Skeletal muscle satellite cell (primary cell): ENCODE measurements around the gene NELFA.

ENCODE experiments used
- H3K27me3 ChIP-seq: 2 replicates; pipeline ENCODE4 v1.7.0; 2013; ENCODE audit warnings: low read length; ENCODE audit not compliant: control insufficient read depth, insufficient read depth
- H3K36me3 ChIP-seq: 2 replicates; pipeline ENCODE4 v1.7.0; 2013; ENCODE audit warnings: mild to moderate bottlenecking, control low read depth, low read length; ENCODE audit not compliant: insufficient read depth
- H3K4me1 ChIP-seq: 2 replicates; pipeline ENCODE4 v1.7.0; 2013; ENCODE audit warnings: low read length; ENCODE audit not compliant: control insufficient read depth, insufficient read depth
- H3K4me2 ChIP-seq: 2 replicates; pipeline ENCODE4 v1.7.0; 2013; ENCODE audit warnings: mild to moderate bottlenecking, low read length
- H3K4me3 ChIP-seq: 2 replicates; pipeline ENCODE4 v1.7.0; 2013; ENCODE audit warnings: low read length
- H3K9ac ChIP-seq: 2 replicates; pipeline ENCODE4 v1.7.0; 2013; ENCODE audit warnings: mild to moderate bottlenecking, low read depth, low read length, moderate library complexity
- H3K9me3 ChIP-seq: replicated peaks from 2 replicates; pipeline ENCODE4 v1.7.0; 2013; ENCODE audit warnings: mild to moderate bottlenecking, control low read depth, low read length

Gene NELFA

GRCh38 chr4:2045518-2045951 is 36.8 kb upstream of the NELFA start:
- no peak overlapping the region for H3K4me2 ChIP-seq
- peaks cover 20% of the 10 kb centered on the region for H3K4me1 ChIP-seq
- H3K36me3 ChIP-seq: peaks cover 4% of the 10 kb centered on the region
- no peak overlapping the region for H3K4me3 ChIP-seq
- H3K9ac ChIP-seq: no peak overlapping the region
- H3K9me3 ChIP-seq: no peaks in the 10 kb centered on the region
- peaks cover 19% of the 10 kb centered on the region for H3K27me3 ChIP-seq

GRCh38 chr4:2044542-2045517 is 36.1 kb upstream of the NELFA start:
- Histone ChIP-seq H3K4me3 (no peak overlapping the region), H3K27me3 (peaks cover 15% of the 10 kb centered on the region), H3K9me3 (no peaks in the 10 kb centered on the region), H3K9ac (no peak overlapping the region), H3K4me1 (peaks cover 20% of the 10 kb centered on the region), H3K4me2 (no peak overlapping the region), H3K36me3 (peaks cover 4% of the 10 kb centered on the region)

GRCh38 chr4:2044119-2044485 is 35.3 kb upstream of the NELFA start:
- Histone ChIP-seq H3K36me3 (peaks cover 4% of the 10 kb centered on the region), H3K4me3 (no peak overlapping the region), H3K9ac (no peak overlapping the region), H3K27me3 (peaks cover 13% of the 10 kb centered on the region), H3K4me2 (no peak overlapping the region), H3K9me3 (no peaks in the 10 kb centered on the region), H3K4me1 (peaks cover 20% of the 10 kb centered on the region)

- Histone ChIP-seq H3K4me3 (no peak overlapping the region), H3K9ac (no peak overlapping the region), H3K4me2 (peak overlapping the region; percentile 69), H3K27me3 (peaks cover 18% of the 10 kb centered on the region), H3K36me3 (peaks cover 4% of the 10 kb centered on the region), H3K9me3 (no peaks in the 10 kb centered on the region), H3K4me1 (peaks cover 20% of the 10 kb centered on the region)
Measured at GRCh38 chr4:2043396-2044118, 34.8 kb upstream of the NELFA start.

DNA sequence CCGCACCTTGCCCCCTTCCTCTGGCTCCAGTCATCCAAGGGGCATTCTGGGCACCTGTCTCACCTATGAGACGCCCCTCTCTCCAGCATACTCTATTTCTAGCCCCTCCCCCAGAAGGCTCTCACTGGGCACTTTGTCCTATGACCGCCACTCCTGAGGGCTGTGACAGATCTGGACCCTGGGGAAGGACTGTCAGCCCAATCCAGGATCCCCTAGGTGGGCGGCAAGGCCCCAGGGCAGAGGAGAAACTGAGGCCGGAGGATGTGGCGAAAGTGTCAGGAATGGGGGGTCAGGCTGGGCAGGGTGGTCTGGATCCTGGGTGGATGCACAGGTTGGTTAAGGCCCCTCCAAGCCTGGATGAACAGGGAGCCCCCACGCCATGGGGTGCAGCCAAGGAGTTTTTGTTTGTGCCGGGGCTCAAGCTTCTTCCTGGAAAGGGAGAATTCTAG is 34.2 kb upstream of the NELFA start:
- peaks cover 21% of the 10 kb centered on the region for H3K27me3 ChIP-seq
- H3K9me3 ChIP-seq: no peaks in the 10 kb centered on the region
- peak overlapping the region; percentile 94 for H3K4me3 ChIP-seq
- no peak overlapping the region for H3K9ac ChIP-seq
- H3K36me3 ChIP-seq: peaks cover 4% of the 10 kb centered on the region
- peaks cover 20% of the 10 kb centered on the region for H3K4me1 ChIP-seq
- peak overlapping the region; percentile 69 for H3K4me2 ChIP-seq

GRCh38 chr4:2042204-2042946 is 33.6 kb upstream of the NELFA start:
- Histone ChIP-seq H3K36me3 (peaks cover 4% of the 10 kb centered on the region), H3K9me3 (no peaks in the 10 kb centered on the region), H3K4me3 (peak overlapping the region; percentile 94), H3K4me2 (peak overlapping the region; percentile 98), H3K27me3 (peaks cover 18% of the 10 kb centered on the region), H3K4me1 (peaks cover 20% of the 10 kb centered on the region), H3K9ac (peak overlapping the region; percentile 65)

DNA sequence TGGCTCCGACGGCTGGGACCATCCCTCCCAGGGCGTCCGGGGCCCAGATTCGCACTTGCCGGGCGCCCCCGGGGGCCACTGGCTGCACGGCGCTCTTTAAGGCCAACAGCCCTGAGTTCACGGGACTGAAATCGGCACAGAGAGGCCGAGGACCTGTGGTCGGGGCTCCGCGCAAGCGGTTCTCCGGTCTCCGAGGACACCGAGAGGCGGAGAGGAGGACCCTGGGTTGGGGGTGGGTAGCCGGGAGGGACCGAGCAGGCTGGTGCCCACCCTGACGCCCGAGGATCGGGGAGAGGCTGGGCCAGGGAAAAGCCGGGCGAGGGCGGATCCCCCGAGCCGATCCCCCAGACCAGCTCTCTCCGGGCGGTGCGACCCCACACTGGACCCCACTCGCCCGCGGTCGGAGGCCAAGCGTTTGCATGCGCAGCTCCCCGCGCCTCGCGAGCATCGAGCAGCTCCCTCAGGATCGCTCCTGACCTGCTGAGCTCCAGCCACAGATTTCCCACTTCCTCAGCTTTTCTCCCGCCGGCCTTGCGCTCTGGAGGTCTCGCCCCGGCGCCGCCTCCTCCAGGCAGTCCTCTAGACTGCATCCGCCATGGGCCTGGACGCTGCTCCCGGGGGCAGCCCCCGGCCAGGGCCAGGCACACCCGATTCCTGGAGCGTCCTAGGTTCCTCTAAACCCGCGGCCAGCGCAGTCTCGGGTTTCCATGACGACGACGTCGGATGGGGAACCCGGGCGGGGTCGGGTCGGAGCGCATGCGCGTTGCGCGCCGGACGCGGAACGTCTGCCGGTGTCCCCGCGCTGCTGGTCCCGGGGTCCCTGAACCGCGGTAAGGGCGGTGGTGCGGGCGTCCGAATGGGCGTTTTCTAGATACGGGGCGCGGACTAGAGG is 32.7 kb upstream of the NELFA start:
- Histone ChIP-seq H3K4me2 (peak overlapping the region; percentile 98), H3K9ac (peak overlapping the region; percentile 65), H3K36me3 (peaks cover 4% of the 10 kb centered on the region), H3K9me3 (no peaks in the 10 kb centered on the region), H3K4me3 (peak overlapping the region; percentile 94), H3K4me1 (peaks cover 20% of the 10 kb centered on the region), H3K27me3 (peaks cover 26% of the 10 kb centered on the region)

GRCh38 chr4:2040391-2041238 is 31.8 kb upstream of the NELFA start:
- H3K4me3 ChIP-seq: peak overlapping the region; percentile 94
- no peaks in the 10 kb centered on the region for H3K9me3 ChIP-seq
- H3K4me2 ChIP-seq: peak overlapping the region; percentile 98
- H3K4me1 ChIP-seq: peaks cover 16% of the 10 kb centered on the region
- H3K9ac ChIP-seq: peak overlapping the region; percentile 65
- H3K36me3 ChIP-seq: peaks cover 4% of the 10 kb centered on the region
- H3K27me3 ChIP-seq: peaks cover 33% of the 10 kb centered on the region

GRCh38 chr4:2036866-2037265 is 28.1 kb upstream of the NELFA start:
- Histone ChIP-seq H3K4me1 (peaks cover 8% of the 10 kb centered on the region), H3K9me3 (no peaks in the 10 kb centered on the region), H3K9ac (no peak overlapping the region), H3K4me2 (no peak overlapping the region), H3K36me3 (no peaks in the 10 kb centered on the region), H3K4me3 (no peak overlapping the region), H3K27me3 (peaks cover 57% of the 10 kb centered on the region)

- no peak overlapping the region for H3K9ac ChIP-seq
- H3K27me3 ChIP-seq: peaks cover 54% of the 10 kb centered on the region
- H3K36me3 ChIP-seq: no peaks in the 10 kb centered on the region
- no peak overlapping the region for H3K4me3 ChIP-seq
- no peaks in the 10 kb centered on the region for H3K9me3 ChIP-seq
- no peak overlapping the region for H3K4me2 ChIP-seq
- peaks cover 4% of the 10 kb centered on the region for H3K4me1 ChIP-seq
Measured at GRCh38 chr4:2036327-2036726, 27.6 kb upstream of the NELFA start.
